GM12875 (cell line): ENCODE data around the gene ARFGAP2.

Experiments used
- H3K4me3 ChIP-seq: one replicate; pipeline ENCODE4 v1.5.1; 2011; ENCODE audit warnings: low read depth, low read length, control low read depth
- TF ChIP-seq, protein P1 (sequence below): IDR thresholded peaks from 2 replicates; pipeline ENCODE4 v1.5.1; 2011; ENCODE audit warnings: low read depth, mild to moderate bottlenecking, control low read depth, inconsistent platforms, low read length, moderate library complexity, borderline replicate concordance; ENCODE audit not compliant: insufficient read depth

ARFGAP2 gene

DNA sequence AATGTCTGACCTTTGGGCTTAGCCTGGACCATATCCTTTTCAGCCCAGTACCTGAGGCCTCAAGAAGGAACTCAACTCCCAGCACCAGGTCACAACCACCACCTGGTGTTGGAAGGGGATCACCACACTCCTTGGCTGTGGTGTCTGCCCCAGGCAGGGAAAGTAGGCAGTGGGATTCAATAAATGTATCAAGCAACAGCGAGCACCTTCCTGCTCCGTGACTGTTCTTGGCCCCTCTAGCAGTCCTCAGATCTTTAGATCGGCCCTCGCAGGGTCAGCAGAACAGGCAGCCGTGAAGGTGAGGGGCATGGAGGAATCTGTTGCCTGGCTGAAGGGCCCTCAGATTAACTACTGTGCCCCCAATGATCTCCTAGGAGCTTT is 15.9 kb downstream of the ARFGAP2 start:
- no peak overlapping the region for H3K4me3 ChIP-seq
- TF ChIP-seq, protein P1, sequence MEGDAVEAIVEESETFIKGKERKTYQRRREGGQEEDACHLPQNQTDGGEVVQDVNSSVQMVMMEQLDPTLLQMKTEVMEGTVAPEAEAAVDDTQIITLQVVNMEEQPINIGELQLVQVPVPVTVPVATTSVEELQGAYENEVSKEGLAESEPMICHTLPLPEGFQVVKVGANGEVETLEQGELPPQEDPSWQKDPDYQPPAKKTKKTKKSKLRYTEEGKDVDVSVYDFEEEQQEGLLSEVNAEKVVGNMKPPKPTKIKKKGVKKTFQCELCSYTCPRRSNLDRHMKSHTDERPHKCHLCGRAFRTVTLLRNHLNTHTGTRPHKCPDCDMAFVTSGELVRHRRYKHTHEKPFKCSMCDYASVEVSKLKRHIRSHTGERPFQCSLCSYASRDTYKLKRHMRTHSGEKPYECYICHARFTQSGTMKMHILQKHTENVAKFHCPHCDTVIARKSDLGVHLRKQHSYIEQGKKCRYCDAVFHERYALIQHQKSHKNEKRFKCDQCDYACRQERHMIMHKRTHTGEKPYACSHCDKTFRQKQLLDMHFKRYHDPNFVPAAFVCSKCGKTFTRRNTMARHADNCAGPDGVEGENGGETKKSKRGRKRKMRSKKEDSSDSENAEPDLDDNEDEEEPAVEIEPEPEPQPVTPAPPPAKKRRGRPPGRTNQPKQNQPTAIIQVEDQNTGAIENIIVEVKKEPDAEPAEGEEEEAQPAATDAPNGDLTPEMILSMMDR: no peak

- TF ChIP-seq, protein P1: no peak
- no peak overlapping the region for H3K4me3 ChIP-seq
Observed at GRCh38 chr11:47158242-47158641, 18.4 kb downstream of the ARFGAP2 start.

DNA sequence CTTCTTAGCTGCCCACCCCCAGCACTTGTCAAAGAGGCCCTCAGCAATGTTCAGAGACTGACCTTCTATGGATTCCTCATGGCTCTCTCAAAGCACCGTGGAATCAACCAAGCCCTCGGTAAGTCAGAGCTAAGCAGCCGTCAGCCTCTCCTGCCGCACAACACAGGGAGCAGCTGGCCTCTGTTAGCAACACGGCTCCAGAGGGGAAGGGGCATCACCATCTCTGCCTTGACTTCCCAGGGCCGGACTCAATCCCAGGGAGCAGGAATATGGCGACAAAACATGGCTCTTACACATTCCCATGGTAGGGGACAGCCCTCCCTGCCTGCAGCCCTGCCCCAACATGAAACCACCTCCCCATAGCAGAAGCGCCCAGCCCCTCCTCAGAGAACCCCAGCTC is 18.9 kb downstream of the ARFGAP2 start:
- no peak overlapping the region for H3K4me3 ChIP-seq
- TF ChIP-seq, protein P1: no peak

- TF ChIP-seq, protein P1: no peak
- no peak overlapping the region for H3K4me3 ChIP-seq
Observed at GRCh38 chr11:47156951-47157350, 19.7 kb downstream of the ARFGAP2 start.

- H3K4me3 ChIP-seq: no peak overlapping the region
Observed at GRCh38 chr11:47156333-47156732, 20.3 kb downstream of the ARFGAP2 start.

DNA sequence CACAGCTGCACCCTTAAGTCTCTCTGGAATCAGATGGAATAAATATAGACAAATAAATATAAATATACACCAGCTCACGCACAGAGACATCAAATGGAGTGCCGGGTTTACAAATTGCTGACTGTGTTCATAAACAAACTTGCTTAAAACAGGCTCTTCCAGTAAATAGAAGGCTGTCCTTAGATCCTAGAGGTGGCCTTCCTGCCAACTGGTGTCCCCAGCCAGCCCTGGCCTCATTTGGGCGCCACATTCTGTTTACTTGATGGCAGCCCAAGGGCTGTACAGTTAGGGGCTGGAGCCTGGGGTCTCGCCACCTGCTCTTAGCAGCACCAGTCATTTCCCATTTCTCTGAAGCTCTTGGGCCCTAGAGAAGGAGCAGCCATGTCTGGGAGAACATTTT is 20.8 kb downstream of the ARFGAP2 start:
- TF ChIP-seq, protein P1: no peak
- no peak overlapping the region for H3K4me3 ChIP-seq

More at GRCh38 chr11:47156333-47156732, 20.3 kb downstream of the ARFGAP2 start:
- TF ChIP-seq, protein P1: no peak

DNA sequence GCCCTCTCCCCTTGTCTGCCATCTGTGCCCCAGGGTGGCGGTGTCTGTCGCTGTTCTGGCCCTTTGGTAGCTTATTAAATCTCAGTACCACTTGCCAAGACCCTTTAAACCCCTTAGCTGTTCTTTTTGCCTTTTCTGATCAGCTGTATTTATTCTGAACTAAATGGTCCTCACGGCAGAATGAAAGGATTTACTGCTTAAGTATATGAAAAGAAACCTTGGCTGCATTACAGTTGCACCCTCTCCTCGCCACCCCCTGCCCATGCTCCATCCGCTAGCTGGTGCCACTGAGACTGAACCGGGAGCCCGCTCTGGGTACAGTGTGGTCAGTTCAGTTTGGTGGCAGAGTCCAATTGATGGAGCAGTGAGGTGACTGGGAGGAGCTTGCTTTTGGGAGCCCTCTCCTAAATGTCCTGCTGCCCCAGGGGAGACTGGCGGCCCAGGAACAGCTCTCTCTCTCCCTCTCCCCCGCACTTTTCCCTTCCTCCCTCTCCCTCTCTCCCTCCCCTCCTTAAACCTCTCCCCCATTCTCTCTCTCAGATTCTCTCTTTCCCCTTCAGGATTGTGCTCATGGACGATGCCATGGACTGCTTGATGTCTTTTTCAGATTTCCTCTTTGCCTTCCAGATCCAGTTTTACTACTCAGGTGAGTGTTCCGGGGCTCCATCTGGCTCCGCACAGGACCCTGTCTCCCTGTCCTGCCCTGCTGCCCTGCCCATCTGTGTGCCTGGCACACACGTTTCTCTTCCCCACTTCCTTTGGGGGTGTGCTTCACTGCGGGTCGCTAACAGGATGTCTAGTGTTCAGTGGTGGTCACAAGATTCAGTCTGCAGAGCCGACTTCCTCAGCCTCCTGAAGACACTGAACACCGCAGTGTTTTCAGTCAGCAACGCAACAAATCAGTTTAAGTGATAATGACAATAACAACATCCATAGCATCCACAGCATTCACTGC is 21.8 kb downstream of the ARFGAP2 start:
- no peak overlapping the region for H3K4me3 ChIP-seq
- TF ChIP-seq, protein P1: no peak
